GM21360 (cell line): Measurements from ENCODE around the gene MAGEB1.

Experiments
- ATAC-seq: cut with Tn5 transposase; IDR thresholded peaks from one replicate; pipeline ENCODE4 v1.9.1; 2021; ENCODE audit warnings: mild to moderate bottlenecking, moderate library complexity; ENCODE audit not compliant: unreplicated experiment

MAGEB1 gene, protein sequence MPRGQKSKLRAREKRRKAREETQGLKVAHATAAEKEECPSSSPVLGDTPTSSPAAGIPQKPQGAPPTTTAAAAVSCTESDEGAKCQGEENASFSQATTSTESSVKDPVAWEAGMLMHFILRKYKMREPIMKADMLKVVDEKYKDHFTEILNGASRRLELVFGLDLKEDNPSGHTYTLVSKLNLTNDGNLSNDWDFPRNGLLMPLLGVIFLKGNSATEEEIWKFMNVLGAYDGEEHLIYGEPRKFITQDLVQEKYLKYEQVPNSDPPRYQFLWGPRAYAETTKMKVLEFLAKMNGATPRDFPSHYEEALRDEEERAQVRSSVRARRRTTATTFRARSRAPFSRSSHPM

DNA sequence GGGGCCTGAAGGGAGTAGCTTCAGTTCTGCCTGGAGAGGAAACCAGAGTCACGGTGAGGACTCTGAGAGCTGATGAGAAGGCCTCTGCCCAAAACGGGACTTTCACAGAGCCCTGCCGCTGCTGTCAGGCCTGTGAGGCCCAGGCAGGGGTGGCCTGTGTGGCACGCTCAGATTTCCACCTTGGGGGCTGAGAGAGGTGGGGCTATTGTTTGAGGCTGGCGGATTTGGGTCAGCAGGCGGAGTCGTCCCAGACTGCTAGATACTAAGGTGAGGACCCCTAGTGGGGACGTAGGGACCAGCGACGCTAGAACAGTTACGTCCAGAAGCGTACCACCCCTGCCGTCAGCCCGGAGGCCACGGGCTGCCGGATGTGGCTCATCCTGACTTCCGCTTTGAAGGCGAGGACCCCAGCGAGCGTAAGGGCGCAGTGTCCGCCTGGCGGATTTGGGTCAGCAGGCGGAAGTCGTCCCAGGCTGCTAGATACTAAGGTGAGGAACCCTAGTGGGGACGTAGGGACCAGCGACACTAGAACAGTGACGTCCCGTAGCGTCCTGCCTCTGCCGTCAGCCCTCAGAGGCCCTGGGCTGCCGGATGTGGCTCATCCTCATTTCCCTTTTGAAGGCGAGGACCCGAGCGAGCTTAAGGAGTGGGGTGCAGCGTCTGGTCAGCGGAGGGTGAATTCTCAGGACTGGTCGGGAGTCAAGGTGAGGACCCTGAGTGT, at the start of gene MAGEB1:
TSS of gene MAGEB1 (plus strand) at position 378 of the 721 bp plus-strand sequence. CDS start 3,348 bp downstream, outside the sequence.
- ATAC-seq = no peak

- no peak for ATAC-seq
These were observed 34.8 kb upstream of the MAGEB1 start for GRCh38 chrX:30212172-30212571.

GRCh38 chrX:30215357-30215843, 31.5 kb upstream of the MAGEB1 start, which contains the start of gene MAGEB2:
MAGEB2 (plus strand) TSS chrX:30215563; CDS start chrX:30218581, 3,018 bp downstream.
- ATAC-seq = no peak

- no peak for ATAC-seq
These were observed 29.5 kb upstream of the MAGEB1 start for GRCh38 chrX:30217465-30217864.

DNA sequence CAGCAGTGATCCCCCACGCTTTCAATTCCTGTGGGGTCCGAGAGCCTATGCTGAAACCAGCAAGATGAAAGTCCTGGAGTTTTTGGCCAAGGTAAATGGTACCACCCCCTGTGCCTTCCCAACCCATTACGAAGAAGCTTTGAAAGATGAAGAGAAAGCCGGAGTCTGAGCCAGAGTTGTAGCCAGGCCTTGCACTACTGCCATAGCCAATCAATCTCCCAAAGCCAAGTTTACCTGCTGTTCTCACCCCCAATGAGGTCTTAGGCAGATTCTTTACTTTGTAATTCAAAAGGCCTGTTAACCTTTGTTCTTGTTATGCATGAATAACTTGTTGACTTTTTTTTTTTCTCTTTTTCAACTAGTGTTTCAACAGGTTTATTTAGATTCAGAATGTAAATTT, 27.6 kb upstream of the MAGEB1 start:
- no peak for ATAC-seq

DNA sequence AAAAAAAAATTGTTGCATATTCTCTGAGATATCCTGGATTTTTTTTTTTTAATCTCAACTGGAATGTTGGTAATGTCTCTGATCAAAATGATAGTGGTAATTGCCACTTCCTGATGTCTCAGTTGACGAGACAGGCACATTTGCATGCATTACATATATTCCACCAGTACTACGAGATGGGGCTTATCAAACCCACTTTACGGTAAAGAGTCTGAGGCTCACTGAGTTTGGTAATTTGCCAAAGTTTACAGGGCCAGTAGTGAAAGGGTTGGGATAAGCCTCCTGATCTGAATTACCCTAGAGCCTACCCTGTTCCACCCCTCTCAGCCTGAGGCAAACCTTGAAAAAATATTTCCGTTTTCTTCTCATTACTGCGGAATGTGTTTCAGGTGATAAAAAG, 26.3 kb upstream of the MAGEB1 start:
- no peak for ATAC-seq

DNA sequence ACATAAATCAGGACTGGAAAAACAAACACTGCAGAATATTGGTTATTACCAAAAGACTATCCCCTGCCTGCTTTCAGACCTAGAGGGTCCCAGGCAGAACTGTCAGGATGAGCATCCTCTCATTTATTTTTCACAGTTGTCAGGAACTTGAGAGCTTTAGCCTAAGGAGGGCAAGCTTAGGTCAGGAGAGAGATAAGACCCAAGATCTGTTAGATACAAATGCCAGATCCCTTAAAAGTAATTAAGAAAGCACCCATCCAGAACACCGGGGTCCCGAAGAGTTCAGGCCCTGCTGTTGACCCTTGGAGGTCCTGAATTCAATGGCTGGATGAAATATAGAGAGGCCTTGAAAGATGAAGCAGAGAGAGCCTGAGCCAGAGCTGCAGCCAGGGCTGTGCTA, 22.4 kb upstream of the MAGEB1 start:
- no peak for ATAC-seq

- ATAC-seq = no peak
These were observed 18.4 kb upstream of the MAGEB1 start for GRCh38 chrX:30228526-30228925.

GRCh38 chrX:30230395-30230794, 16.6 kb upstream of the MAGEB1 start, which contains the start of gene MAGEB3:
MAGEB3 (plus strand) TSS chrX:30230657; CDS start chrX:30235925, 5,268 bp downstream.
- ATAC-seq = no peak

DNA sequence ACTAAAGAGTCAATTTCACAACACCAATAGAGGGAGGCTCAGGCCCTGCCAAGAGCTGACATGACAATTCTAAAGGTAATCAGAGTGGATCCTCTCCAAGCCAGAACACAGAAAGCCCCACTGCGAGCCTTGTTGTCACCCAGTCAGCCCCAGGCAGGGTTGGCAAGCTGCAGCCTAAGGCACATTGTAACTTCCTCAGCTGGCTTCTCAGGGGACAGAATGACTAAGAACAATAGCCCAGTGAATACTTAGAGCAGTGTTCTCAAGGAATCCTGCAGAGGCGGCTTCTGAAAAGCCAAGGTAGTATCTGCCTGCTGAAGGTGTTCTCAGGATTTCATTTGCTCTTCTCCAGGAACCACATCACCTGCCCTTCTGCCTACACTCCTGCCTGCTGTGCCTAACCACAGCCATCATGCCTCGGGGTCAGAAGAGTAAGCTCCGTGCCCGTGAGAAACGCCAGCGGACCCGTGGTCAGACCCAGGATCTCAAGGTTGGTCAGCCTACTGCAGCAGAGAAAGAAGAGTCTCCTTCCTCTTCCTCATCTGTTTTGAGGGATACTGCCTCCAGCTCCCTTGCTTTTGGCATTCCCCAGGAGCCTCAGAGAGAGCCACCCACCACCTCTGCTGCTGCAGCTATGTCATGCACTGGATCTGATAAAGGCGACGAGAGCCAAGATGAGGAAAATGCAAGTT, 5.1 kb upstream of the MAGEB1 start, which contains the start of gene MAGEB4:
TSS of gene MAGEB4 (plus strand) at position 277 of the 692 bp plus-strand sequence. CDS start at position 413, 136 bp downstream.
- ATAC-seq = no peak

DNA sequence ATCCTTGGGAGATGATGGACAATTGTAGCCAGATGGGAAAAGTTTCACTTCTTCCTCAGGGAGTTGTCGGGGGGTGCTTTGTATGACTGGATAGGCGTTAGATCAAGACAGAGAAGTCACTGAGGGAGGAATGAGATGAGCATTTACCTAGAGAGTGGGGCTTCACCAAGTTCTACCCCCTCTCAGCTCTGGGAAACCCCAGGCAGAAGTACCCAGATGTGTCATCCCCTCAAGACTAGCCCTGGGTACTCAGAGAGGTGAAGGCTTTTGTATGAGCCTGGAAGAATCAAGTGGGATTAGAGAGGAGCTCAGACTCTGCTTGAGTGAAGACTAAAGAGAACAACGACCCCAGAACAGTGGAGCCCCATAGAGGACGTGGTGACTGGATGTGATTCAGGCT, 1.9 kb downstream of the MAGEB1 start:
- peak; percentile 79 for ATAC-seq

DNA sequence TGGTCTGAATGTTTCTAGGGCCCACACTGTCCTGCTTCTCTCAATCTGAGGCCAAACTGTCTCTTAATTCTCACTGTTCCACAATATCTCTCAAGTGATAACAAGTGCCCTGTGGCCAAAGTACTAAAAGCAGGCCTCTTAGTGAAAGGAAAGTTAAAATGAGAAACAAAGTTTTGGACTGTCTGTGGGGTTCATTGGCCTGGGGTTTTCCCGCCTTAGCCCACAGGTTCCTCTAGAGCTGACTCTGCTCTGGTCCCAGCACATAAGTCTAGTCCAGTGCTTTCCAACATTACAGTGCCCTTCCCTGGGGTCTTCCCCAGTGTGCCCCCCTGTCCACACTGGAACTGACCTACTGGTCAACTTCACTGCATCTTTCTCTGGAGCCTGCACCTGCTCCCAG, 6.3 kb downstream of the MAGEB1 start:
- ATAC-seq = peak; percentile 45

GRCh38 chrX:30259927-30260326, 13.0 kb downstream of the MAGEB1 start:
- ATAC-seq = no peak

DNA sequence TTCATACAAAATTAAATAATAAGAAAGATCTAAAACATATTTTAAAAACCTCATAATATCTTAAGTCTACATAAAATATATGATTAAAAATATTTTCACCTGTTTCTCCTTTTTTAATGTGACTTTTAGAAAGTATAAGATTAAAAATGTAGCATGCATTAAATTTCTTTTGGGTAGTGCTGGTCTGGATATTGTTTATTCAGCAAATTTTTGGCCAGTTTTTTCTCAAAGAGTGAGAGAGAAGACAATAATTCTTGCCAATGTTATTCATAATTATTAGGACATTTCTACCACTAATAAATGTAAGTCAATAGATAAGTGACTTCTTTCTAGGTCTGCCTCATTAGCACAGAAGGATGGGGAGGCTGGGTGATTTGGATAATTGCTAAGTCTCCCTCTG, 14.1 kb downstream of the MAGEB1 start:
- ATAC-seq = no peak

- no peak for ATAC-seq
These were observed 15.8 kb downstream of the MAGEB1 start for GRCh38 chrX:30262763-30263162.

DNA sequence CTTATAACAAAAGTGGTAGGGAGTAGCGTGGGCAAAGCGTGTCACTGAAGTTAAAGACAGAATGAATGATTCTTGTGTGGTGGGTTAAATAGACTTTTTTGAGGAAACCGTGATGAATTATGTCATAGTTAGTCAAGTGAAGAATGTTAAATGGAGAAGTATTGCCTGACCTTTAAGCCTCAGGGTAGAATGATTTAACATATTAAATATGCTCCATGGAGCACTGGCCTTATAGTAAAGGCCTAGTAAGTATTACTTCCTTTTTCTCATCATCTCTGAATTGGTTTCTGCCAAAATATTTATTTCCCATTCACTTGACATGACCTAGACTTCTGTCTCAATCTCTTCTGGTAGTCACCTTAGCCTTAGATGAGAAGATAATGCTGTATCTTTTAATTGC, 23.7 kb downstream of the MAGEB1 start:
- ATAC-seq = no peak

DNA sequence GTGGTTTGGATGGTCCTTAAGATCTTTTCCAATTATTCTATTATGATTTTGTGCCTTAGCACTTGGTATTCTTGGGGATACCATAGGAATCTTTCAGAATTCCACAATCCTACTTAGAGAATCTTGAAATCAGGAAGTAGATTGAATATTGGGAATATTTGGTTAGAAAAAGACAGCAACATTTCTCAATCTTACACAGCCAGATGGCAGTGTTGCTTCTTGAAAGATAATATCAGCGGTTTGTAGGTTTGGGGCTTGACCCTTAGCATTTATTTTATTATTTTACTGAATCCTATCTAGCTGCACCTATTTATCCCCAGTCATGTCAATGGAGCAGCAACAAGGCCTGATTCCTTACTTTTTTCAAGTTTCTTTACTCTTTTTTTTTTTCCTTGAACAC, 28.6 kb downstream of the MAGEB1 start:
- no peak for ATAC-seq

GRCh38 chrX:30278365-30278764, 31.4 kb downstream of the MAGEB1 start:
- no peak for ATAC-seq

- no peak for ATAC-seq
These were observed 33.5 kb downstream of the MAGEB1 start for GRCh38 chrX:30280428-30280827.

- ATAC-seq = no peak
These were observed 35.6 kb downstream of the MAGEB1 start for GRCh38 chrX:30282527-30282926.
